PC-3 (cell line): ENCODE results near the gene TXNL4B.

Experiments
- CTCF ChIP-seq: fragments of 300-600 bp; sonication (generic); conservative IDR thresholded peaks from 2 replicates; pipeline ENCODE4 v1.5.1; 2017; ENCODE audit warnings: antibody characterized with exemption, low read depth, mild to moderate bottlenecking, low read length
- EZH2 ChIP-seq: fragments of 300-600 bp; sonication (generic); IDR thresholded peaks from one replicate; pipeline ENCODE4 v1.6.1; 2017; ENCODE audit warnings: antibody characterized with exemption, mild to moderate bottlenecking, low read length; ENCODE audit not compliant: unreplicated experiment

- no peak for TF ChIP-seq CTCF
- no peak for TF ChIP-seq EZH2
Observed at GRCh38 chr16:72113616-72113945, 20.2 kb upstream of the TXNL4B start.
